Vagina (tissue), 2 donors: ENCODE results near the gene PSRC1. TPM values are rescaled to one million over a fixed set of nuclear protein-coding genes. Genes with fewer than 3 reads are reported as not detected.

ENCODE experiments used
- DNase-seq, 2 donors: peaks; one replicate each; pipeline ENCODE4 v3.0.0-alpha.2; 2017; ENCODE audit errors: extremely low spot score in 2 of 2
- H3K27ac ChIP-seq: fragments of 200-600 bp; sonication (generic); one replicate; pipeline ENCODE4 v1.5.1; 2019
- H3K27me3 ChIP-seq: fragments of 200-600 bp; sonication (generic); one replicate; pipeline ENCODE4 v1.5.1; 2019
- H3K36me3 ChIP-seq, 2 donors: fragments of 200-600 bp; sonication (generic); one replicate each; pipeline ENCODE4 v1.5.1; 2017 to 2019
- H3K4me1 ChIP-seq: fragments of 200-600 bp; sonication (generic); one replicate; pipeline ENCODE4 v1.5.1; 2019
- H3K4me3 ChIP-seq, 2 donors: fragments of 200-600 bp; sonication (generic); 1 replicate in 1 of 2; 2 replicates in 1 of 2; pipeline ENCODE4 v1.5.1; 2016 to 2019
- H3K9me3 ChIP-seq: fragments of 200-600 bp; sonication (generic); one replicate; pipeline ENCODE4 v1.5.1; 2019
- CTCF ChIP-seq, 3 experiments: fragments of 450-650 bp in 2 of 3; fragments of 200-600 bp in 1 of 3; sonication (generic) in 1 of 3; IDR thresholded peaks; one replicate each; pipeline ENCODE4 v1.5.1; 2017 to 2019; ENCODE audit warnings: antibody characterized with exemption in 3 of 3, mild to moderate bottlenecking in 2 of 3, moderate library complexity in 2 of 3
- POLR2A ChIP-seq, 2 donors: fragments of 450-650 bp; IDR thresholded peaks; one replicate each; pipeline ENCODE4 v1.6.1; 2017; ENCODE audit warnings: antibody characterized with exemption in 2 of 2, mild to moderate bottlenecking in 2 of 2, moderate library complexity in 2 of 2
- POLR2AphosphoS5 ChIP-seq, 2 donors: sonication (generic); formaldehyde crosslinking; IDR thresholded peaks; one replicate each; pipeline ENCODE4 v1.9.0; 2017; ENCODE audit warnings: antibody characterized with exemption in 2 of 2, mild to moderate bottlenecking in 2 of 2, low read depth in 1 of 2; ENCODE audit not compliant: insufficient read depth in 1 of 2
- intact Hi-C: fragments of 100-400 bp; cut with DNase I; formaldehyde crosslinking; loops from one replicate; pipeline ENCODE4 v1.15.1; 2023
- total RNA-seq: library from RNA; depleted of rRNA; stranded (reverse); fragments of >200 nt; gene quantifications from one replicate; pipeline ENCODE4 v1.2.3, GENCODE V29; 2016

Gene PSRC1
- total RNA-seq, 1 donor from 2014 or later: 5.4 TPM

- H3K9me3 ChIP-seq: no peaks in the 10 kb centered on the region
- H3K4me1 ChIP-seq: peaks cover 2% of the 10 kb centered on the region
- H3K4me3 ChIP-seq: no peak overlapping the region
- intact Hi-C loops: no loop called here
- no peak for TF ChIP-seq POLR2AphosphoS5 (IDR thresholded peaks at IDR 0.05; ENCODE audit: insufficient read depth in 1 of 2, low read depth in 1 of 2)
- no peak for TF ChIP-seq POLR2A (IDR thresholded peaks at IDR 0.05)
- TF ChIP-seq CTCF (IDR thresholded peaks at IDR 0.05): no peak
- H3K36me3 ChIP-seq: no peaks in the 10 kb centered on the region
- no peak overlapping the region for H3K27ac ChIP-seq
- no peaks in the 10 kb centered on the region for H3K27me3 ChIP-seq
- DNase-seq: no peak
These were observed 13.5 kb downstream of the PSRC1 start for GRCh38 chr1:109269212-109269980.

DNA sequence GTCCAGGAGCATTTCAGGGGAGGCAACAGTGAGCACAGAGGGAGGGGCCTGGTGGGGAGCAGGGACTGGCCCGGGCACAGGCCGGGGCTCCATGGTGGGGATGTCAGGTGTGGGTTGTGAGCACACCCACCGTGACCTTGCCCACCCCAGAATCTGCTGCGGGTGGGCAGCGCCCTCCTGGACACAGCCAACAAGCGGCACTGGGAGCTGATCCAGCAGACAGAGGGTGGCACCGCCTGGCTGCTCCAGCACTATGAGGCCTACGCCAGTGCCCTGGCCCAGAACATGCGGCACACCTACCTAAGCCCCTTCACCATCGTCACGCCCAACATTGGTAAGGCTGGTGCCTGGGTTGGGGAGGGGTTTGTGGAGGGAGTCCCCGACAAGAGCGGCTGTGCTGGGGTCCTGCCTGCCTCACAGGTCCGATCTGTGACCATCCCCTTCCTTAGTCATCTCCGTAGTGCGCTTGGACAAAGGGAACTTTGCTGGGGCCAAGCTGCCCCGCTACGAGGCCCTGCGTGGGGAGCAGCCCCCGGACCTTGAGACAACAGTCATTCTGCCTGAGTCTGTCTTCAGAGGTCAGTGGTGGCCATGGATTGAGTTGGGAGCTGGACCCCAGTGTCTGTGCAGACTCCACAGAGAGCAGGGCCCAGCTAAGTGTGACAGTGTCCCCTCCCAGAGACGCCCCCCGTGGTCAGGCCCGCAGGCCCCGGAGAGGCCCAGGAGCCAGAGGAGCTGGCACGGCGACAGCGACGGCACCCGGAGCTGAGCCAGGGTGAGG, 14.3 kb downstream of the PSRC1 start:
- no peaks in the 10 kb centered on the region for H3K9me3 ChIP-seq
- peaks cover 6% of the 10 kb centered on the region for H3K4me1 ChIP-seq
- no peak for DNase-seq
- no peak for TF ChIP-seq POLR2AphosphoS5 (IDR thresholded peaks at IDR 0.05; ENCODE audit: insufficient read depth in 1 of 2, low read depth in 1 of 2)
- TF ChIP-seq CTCF (IDR thresholded peaks at IDR 0.05): no peak
- H3K4me3 ChIP-seq: no peak overlapping the region
- H3K36me3 ChIP-seq: no peaks in the 10 kb centered on the region
- H3K27ac ChIP-seq: no peak overlapping the region
- no peaks in the 10 kb centered on the region for H3K27me3 ChIP-seq
- intact Hi-C loops: no loop called here

GRCh38 chr1:109267743-109268300, 15.1 kb downstream of the PSRC1 start:
- no peaks in the 10 kb centered on the region for H3K9me3 ChIP-seq
- no peak overlapping the region for H3K27ac ChIP-seq
- H3K36me3 ChIP-seq: no peaks in the 10 kb centered on the region
- TF ChIP-seq CTCF (IDR thresholded peaks at IDR 0.05) (no peak), POLR2AphosphoS5 (IDR thresholded peaks at IDR 0.05; ENCODE audit: insufficient read depth in 1 of 2, low read depth in 1 of 2) (no peak), POLR2A (IDR thresholded peaks at IDR 0.05) (no peak)
- no peak for DNase-seq
- H3K4me3 ChIP-seq: no peak overlapping the region
- intact Hi-C loops: no loop called here
- no peaks in the 10 kb centered on the region for H3K27me3 ChIP-seq
- H3K4me1 ChIP-seq: peaks cover 9% of the 10 kb centered on the region

- H3K4me1 ChIP-seq: peaks cover 15% of the 10 kb centered on the region
- no peaks in the 10 kb centered on the region for H3K9me3 ChIP-seq
- no peak for DNase-seq
- no peaks in the 10 kb centered on the region for H3K36me3 ChIP-seq
- TF ChIP-seq POLR2A (IDR thresholded peaks at IDR 0.05): no peak
- TF ChIP-seq POLR2AphosphoS5 (IDR thresholded peaks at IDR 0.05; ENCODE audit: insufficient read depth in 1 of 2, low read depth in 1 of 2): peak in 1 of 2 donors; percentile 28
- H3K4me3 ChIP-seq: no peak overlapping the region
- intact Hi-C loops: no loop called here
- no peaks in the 10 kb centered on the region for H3K27me3 ChIP-seq
- no peak overlapping the region for H3K27ac ChIP-seq
These were observed 16.0 kb downstream of the PSRC1 start for GRCh38 chr1:109266965-109267364.

GRCh38 chr1:109265741-109266330, 17.1 kb downstream of the PSRC1 start:
- intact Hi-C loops: no loop called here
- H3K27ac ChIP-seq: no peak overlapping the region
- DNase-seq: no peak
- no peaks in the 10 kb centered on the region for H3K9me3 ChIP-seq
- no peaks in the 10 kb centered on the region for H3K27me3 ChIP-seq
- H3K36me3 ChIP-seq: peaks cover 0 to 4% of the 10 kb centered on the region in 2 donors
- no peak for TF ChIP-seq CTCF (IDR thresholded peaks at IDR 0.05)
- TF ChIP-seq POLR2A (IDR thresholded peaks at IDR 0.05): no peak
- no peak for TF ChIP-seq POLR2AphosphoS5 (IDR thresholded peaks at IDR 0.05; ENCODE audit: insufficient read depth in 1 of 2, low read depth in 1 of 2)
- peaks cover 15% of the 10 kb centered on the region for H3K4me1 ChIP-seq
- H3K4me3 ChIP-seq: no peak overlapping the region
